GM18867 (cell line): ENCODE results near the gene FCGR3B.
"Not testable (repeated sequence)": the region's sequence is repeated elsewhere in the genome, so short reads cannot be mapped to it uniquely, and the experiment has no call there.

Experiments used
- ATAC-seq: cut with Tn5 transposase; IDR thresholded peaks from one replicate; pipeline ENCODE4 v1.9.1; 2021; ENCODE audit warnings: mild to moderate bottlenecking, moderate library complexity; ENCODE audit not compliant: unreplicated experiment

The FCGR3B gene

DNA sequence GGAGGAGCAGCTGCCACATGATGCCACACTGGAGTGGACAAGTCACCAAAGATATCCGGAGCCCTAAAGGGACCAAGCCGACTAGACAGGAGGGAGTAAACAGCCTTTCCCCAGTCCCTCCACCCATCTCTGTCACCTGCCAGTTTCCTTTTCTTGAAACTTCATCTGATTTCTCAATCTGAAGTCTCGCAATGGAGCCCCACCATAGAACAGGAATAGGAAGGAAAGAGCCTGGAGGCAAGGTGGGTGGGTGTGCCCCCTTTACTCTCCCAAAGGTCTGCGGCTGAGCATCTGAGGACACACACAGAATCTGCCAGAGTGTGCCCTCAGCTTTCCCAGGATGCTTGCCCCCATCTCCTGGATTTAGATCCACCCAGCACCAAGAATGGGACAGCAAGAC, at the start of gene FCGR3B:
Gene FCGR3B (minus strand): TSS at position 101 of the 400 bp plus-strand sequence. CDS start 82 bp downstream, at position 19.
- no peak for ATAC-seq

DNA sequence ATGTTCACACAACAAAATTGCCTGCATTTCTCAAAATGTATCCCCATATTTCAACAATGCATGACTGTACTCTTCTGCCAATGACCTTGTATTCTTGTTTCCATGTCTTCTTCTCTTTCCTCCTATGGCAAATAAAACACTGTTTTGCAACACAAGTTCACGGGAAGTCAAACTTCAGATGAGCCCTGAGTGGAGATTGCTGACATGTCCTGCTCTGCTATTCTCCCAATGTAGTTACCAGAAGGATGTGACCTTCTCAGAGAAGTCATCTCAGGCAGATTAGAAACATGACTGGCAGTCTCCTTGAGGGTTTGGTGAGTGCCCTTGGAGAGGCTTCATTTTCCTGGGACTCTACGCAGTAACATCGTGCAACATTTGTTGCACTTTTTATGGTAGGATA, 47.5 kb upstream of the FCGR3B start:
- no peak for ATAC-seq

DNA sequence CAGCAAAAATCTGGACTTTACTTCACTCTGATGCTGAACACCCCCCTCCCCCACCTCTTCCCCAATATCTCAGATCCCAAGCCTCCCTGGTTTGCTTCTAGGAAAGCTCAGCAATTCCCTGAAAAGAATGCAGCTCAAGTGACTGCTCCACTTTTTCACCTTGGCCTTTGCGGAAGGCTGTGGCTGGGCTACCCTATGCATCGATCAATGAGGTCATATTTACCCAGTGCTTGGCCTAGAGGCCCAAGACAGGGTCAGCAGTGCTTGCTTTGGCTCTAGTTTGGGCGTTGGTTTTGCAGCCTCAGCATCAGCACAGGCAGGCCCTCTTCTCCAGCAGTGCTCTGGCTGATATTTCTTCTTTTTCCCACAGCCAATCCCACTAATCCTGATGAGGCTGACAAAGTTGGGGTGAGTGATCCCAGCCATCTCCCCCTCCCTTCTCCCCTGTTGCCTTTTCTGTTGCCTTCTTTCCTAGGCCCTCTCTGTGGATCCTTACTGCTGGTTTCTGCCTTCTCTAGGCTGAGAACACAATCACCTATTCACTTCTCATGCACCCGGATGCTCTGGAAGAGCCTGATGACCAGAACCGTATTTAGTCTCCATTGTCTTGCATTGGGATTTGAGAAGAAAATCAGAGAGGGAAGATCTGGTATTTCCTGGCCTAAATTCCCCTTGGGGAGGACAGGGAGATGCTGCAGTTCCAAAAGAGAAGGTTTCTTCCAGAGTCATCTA, 46.1 kb upstream of the FCGR3B start:
- no peak for ATAC-seq

DNA sequence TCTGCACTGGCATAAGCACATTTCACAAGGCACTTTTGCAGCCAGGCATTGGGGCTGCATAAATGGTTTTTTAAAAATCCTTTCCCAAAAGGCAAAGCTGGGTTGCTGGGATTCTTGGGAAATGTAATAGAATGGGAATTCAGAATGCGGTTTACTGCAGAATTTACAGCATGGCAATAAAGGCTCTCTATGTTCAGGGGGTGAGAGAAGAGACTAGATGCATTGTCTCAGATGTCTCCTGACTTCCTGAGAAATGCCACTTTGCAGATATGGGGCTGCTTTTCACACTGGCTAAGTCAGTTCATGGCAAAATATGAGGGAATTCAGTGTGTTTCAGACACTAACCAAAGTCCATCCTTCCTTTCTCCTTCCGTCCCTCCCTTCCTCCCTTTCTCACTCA, 45.5 kb upstream of the FCGR3B start:
- no peak for ATAC-seq

DNA sequence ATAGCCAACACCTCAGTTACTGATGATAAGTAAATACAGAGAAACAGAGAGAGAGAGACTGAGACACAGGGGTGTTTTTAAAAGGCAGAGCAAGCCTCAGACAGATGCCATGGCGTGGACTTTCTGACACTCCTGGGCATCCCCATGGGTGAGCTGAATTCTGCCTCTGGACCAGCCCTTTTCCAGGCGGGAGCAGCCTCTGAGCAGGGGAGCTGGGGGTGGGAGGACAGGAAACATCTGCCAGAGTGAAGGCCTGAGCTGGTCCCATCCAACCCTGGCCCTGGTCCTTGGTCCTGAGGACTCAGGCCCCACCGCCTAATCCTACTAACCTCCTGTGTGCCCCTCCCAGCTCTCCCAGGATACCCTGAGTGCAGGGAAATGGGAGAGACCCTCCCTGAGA, 43.9 kb upstream of the FCGR3B start:
- not testable (repeated sequence) for ATAC-seq

DNA sequence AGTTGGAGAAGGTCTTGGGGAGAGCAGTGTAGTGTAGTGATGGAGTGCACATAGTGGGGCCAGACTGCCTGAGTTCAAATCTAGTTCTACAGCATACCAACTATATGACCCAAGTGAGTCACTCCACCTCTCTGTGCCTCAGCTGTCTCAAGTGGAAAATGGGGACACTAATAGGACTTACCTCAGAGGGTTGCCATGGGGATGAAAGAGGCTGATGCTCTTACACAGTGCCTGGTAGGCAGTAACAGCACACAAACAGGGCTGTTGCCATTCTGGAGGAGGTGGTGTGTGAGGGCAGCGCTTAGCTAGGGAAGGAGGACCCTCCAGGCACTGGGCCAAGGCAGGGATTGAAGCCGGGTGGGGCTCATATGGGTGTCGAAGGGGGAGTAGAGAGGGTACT, 43.5 kb upstream of the FCGR3B start:
- ATAC-seq, result not testable (repeated sequence)

DNA sequence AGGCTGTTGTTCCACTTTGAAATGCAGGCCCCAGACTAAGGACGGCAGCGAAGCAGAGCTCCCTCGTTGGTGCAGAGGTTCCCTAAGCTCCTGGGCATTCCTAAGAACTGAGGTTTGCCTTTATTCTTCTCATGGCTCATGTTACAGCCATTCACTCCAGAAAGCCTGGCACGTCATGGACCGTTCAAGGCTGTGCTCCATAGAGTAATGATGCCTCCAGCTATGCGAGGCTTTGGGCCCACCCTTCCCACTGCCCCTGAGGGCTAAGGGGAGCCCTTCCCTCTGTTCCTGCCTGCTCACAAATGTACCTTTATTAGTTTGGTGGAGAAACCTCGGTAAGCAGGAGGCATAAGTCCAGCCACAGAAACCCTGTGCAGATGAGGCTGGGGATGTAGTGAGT, 42.5 kb upstream of the FCGR3B start:
- not testable (repeated sequence) for ATAC-seq

DNA sequence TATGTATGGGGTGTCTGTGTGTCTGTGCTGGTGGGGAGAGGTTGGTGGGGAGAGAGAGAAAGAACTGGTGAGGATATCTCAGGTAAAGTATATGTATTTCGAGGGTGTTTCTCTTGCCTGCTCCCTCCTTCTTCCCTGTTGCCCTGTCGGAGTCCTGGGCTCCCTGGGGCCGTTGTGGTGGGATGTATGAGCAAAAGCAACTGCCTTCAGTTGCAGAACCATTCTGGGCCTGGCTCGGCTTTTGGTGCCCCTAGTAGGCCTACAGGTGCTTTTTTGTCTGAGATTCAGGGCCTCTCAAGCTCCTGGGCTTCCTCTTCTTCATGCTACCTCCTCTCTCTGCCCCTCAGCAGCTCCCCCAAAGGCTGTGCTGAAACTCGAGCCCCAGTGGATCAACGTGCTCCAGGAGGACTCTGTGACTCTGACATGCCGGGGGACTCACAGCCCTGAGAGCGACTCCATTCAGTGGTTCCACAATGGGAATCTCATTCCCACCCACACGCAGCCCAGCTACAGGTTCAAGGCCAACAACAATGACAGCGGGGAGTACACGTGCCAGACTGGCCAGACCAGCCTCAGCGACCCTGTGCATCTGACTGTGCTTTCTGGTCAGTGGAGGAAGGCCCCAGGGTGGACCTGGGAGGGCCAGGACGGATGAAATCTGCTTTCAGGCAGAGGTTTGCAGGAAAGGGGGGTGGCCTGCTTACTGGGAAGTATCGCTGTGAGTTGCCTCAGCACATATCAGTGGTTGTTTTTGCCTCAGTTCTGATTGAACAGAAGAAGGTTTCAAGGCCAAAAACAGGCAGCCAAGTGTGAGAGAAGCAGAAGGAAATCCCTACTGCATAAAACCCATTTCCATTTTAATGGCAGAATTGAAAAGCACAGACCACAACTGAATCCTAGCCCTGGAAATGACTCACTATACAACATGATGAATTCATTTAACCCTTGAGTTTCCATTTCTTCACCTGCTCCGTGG, 40.4 kb upstream of the FCGR3B start:
- ATAC-seq, result not testable (repeated sequence)

DNA sequence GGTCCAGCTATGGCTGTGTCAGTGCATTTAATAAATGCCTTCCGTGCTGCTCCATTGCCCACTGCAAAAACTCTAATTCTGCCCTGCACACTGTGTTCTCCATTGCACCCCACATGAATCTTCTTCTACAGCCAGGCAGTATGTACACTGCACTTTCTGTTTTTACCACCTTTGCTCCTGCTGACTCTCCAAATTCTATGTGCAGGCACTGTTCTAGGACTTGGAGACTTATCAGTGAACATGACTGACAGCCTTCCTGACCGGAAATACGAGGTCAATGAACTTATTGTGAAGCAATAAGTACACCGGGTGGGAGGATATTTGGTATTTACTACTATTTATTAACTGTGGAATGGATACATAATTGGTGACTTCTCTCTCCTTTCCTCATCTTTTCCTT, 33.7 kb upstream of the FCGR3B start:
- not testable (repeated sequence) for ATAC-seq

DNA sequence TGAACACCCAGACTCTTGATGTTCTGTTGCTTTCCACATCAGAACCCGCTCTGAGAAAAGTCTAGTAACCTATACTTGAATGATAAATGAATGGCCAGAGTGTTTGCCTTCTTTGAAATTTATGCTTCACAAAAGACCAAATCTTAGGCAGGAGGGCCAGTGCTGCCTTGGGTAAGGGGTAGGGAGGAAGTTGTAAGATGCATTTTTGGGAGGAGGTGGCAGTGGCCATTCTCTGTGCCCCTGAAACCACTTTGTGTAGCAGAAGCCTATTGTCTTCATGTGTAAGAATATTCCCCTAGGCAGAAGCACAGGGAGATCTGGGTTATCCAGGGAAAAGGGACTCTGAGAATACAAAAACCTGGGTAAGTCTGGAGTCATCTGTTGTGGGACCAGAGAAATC, 32.6 kb upstream of the FCGR3B start:
- peak; percentile 9 for ATAC-seq

DNA sequence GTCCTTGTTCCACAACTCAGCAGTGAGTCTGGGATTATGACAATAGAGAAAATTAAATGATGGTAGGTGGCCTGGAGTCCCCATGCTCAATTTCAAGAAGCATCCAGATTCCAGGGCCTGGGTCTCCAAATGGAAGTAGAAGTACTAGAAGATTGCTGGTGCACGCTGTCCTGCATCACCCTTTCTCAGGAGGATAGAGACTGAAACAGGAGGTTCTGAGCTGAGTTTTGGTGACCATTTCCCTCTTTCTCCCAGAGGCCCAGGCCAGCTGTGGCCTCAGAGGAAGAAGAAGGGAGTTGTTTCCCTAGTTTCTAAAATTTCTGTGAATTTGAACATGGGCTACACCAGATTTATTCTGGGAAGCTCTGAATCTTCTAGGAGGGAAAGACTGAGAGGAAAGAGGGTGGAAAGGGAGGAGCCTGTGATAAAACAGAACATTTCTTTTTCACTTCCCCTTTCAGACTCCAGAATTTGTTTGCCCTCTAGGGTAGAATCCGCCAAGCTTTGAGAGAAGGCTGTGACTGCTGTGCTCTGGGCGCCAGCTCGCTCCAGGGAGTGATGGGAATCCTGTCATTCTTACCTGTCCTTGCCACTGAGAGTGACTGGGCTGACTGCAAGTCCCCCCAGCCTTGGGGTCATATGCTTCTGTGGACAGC, 31.8 kb upstream of the FCGR3B start, which contains the start of gene FCGR2B:
Gene FCGR2B (plus strand): TSS at position 460 of the 656 bp plus-strand sequence. CDS start 99 bp downstream, at position 559.
- peak; percentile 68 for ATAC-seq

DNA sequence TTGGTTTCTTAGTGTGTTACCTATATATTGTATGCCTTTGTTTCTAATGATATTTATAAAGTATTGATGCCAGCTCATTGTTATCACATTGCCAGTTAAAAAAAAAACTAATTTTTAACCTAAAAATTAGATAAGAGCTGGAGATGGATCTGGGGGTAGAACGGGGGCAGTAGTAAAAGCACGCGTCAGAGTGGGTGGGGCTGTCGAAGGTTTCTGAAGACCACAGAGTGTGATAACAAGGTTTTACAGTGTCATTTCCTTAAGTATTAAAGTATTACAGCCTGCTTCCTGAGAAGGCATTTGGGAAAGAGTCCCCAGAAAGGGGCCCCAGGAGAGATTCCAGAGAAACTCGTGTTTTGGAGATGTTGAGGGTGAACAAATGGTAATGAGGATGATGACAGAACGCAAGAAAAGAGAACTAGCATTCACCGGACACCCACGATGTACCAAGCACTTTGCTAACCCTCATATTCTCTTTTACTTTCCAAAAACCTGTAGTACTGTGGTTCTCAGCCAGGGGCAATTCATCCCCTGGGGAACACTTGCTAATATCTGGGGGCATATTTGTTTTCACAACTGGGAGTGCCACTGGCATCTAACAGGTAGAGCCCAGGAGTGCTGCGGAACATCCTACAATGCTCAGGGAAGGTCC, 30.8 kb upstream of the FCGR3B start:
- peak; percentile 45 for ATAC-seq

DNA sequence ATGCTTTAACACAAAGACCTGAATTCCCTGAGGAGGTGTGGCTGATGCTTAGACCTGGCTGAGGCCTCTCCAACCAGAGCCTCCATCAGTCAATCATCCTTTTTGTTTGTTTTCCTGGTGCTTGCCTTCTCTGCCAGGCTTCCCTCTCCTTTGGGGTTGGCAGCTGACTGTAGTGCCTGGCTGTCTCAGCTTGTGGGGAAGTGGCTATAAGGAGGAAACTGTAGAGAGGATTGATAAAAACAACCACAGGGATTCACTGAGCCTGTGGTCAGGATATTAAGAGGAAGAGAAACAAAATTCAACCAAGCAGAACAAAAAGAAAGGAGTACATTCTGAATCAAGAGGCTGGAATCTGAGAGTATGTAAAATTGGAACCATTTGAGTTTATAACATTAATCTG, 27.5 kb upstream of the FCGR3B start:
- not testable (repeated sequence) for ATAC-seq

DNA sequence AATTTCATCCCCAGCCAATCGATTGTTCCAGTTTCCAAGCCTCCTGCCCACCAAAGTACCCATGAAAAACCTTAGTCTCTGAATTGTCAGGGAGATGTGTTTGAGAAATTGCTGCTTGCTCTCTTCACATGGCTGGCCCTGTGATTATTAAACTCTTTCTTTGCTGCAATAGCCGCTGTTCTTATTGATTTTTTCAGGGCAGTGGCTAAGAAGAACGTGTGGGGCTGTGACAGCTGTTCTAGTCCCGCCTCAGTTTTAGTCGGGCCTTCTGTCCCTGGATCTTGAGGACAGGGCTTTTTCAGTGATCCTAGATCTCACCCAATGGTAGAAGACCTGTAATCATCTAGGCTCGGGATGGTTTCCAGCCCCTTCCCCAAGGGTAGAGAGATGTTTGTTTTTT, 23.0 kb upstream of the FCGR3B start:
- not testable (repeated sequence) for ATAC-seq

DNA sequence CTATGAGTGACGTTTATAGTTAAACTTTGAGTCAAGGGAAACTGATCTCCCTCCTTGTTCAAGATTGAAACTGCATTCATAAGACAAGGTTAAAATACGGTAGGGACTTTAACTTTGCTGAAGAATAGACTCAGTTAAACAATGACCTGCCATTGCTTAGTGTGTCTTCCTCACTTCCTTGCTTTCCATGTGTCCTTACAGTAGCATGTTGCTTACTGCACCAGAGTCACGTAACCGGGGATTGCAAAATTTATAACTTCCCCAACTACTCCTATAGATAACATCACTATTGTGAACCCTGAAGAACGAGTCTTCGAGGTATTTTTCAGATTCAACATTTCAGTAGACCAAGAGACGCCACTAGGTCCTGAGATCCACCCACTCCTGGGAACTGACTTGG, 22.6 kb upstream of the FCGR3B start:
- ATAC-seq, result not testable (repeated sequence)

DNA sequence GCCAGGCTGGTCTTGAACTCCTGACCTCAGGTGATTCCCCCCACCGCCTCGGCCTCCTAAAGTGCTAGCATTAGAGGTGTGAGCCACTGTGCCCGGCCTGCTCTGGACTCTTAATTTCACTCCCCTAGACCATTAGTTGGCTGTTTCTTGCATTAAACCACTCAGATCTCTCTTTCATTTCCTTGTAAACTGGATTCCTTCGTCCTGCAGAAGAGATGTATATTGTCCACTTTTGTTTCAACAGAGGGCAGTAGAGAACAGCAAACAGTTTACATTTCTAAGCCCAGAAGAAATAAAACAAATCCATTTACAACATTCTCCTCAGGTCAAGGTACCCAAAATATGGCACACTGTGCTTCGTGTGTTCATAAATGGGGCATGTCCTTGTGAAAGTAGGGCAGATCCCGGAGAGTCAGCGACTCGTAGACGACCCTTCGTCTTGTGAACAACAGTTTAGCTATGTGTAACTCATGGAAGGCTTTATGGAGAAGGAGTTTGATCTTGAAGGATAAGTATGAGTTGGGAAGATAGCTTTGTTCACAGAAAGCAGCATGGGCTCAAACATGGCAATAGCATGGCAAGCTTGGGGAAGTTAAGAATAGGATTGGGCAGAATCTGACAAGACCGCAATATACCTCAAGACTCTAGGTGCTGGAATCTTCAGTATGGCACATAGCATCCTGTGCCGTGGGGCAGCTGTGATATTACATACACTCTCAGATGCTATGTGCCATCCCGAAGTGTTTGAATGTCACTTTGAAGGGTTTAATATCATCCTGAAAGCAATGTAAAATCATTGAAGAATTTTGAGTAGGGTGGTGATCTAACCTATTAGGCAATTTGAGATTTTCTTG, 16.8 kb upstream of the FCGR3B start:
- not testable (repeated sequence) for ATAC-seq

DNA sequence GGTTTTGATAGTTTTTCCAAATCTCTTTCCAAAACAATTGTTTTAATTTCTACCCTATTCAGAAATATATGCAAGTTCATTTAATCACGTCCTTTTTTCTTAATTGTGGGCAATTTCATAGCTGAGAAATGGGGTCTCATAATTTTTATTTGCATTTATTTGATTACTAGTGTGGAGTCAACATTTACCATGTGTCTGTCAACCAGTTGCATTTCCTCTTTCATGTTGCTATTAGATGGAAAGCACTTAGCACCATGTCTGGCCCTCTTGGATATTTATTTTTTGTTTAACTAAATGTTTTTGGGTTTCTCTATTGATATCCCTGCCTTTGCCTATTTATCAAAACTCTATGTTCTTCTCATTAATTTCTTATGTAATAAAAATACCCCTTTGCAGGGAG, 13.9 kb upstream of the FCGR3B start:
- not testable (repeated sequence) for ATAC-seq

DNA sequence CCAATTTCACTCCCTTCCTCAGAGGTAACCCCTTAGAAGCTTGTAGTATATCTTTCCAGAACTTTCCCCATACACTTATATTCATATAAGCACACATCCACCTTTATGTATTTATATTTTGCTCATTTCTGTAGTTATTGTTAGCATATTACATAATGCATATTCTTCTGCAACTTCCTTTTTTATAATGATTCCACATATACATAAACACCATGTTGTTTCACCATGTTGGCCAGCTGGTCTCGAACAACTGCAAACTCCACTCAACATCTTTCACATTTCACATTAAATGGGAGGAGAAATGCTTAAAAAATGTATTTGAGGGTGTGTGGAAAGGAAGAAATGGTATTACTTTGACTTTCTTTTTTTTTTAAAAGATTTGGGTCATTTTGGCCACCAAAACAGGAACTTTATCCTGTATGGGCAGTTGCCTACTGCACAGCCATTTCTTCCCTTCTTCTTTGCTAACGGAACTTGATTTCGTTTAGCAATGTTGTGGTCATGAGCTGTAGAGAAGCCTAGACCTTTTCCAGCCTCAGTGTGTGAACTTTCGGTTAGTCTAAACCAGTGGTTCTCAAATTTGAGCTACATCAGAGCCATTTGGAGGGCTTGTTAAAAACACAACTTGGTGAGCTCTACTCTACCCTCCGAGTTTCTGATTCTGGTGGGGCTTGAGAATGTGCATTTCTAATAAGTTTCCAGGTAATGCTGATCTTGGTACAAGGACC, 12.7 kb upstream of the FCGR3B start:
- ATAC-seq, result peak; percentile 73

DNA sequence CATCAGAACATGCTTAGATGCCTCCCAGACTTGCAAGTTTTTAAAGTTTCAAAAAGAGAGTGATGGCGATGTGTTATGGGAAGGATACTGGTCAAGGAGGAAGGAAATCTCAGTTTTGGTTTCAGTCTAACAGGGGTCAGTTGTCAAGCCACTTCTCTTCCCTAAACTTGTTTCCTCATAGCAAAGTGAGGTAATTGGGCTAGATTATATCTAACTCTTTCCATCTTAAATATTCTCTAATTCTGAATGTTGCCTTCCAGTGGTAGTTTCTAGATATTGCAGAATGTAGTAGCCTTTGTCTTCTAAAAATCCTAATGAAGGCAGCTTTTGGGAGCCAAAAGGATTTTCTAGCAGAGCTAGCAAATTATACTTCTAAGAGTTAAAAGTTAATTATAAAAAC, 11.7 kb upstream of the FCGR3B start:
- ATAC-seq, result not testable (repeated sequence)
